A549 (cell line): ENCODE results near the gene LHCGR. TPM values are rescaled to one million over a fixed set of nuclear protein-coding genes. Genes with fewer than 3 reads are reported as not detected.

ENCODE experiments used
- ATAC-seq, 2 experiments: fragments of 200-7000 bp in 1 of 2; fragments of >200 bp in 1 of 2; cut with Nextera tagmentation in 1 of 2; cut with Tn5 transposase in 1 of 2; 3 replicates each; pipeline versions ENCODE4 v1.8.0 to v1.9.1; 2018 to 2020; ENCODE audit warnings: mild to moderate bottlenecking in 1 of 2, moderate library complexity in 1 of 2
- CTCF ChIA-PET: fragments of 300-600 bp; sonication (Branson Sonifier 250); formaldehyde crosslinking; extraction: SDS; loops from one replicate; lab custom pipeline; 2021; ENCODE audit warnings: antibody characterized with exemption, inconsistent platforms; lab: Yijun Ruan, JAX
- POLR2A ChIA-PET: fragments of 350-600 bp; formaldehyde crosslinking; extraction: SDS; loops from one replicate; lab custom pipeline; 2021; ENCODE audit warnings: antibody characterized with exemption, inconsistent platforms; lab: Yijun Ruan, JAX
- DNase-seq, 2 experiments: peaks; one replicate each; pipeline versions ENCODE4 v3.0.0 to v3.0.0-alpha.2; 2011 to 2016; ENCODE audit warnings: low read depth in 1 of 2, low spot score in 1 of 2
- FAIRE-seq: peaks from 2 replicates; lab custom pipeline; 2011; peaks lifted over from hg19 to GRCh38; lab: Jason Lieb, UNC
- H3K27ac ChIP-seq, 2 experiments: fragments of >200 bp; sonication (Bioruptor Twin); formaldehyde crosslinking; 3 replicates each; pipeline ENCODE4 v1.5.1; 2016 to 2017
- H3K4me1 ChIP-seq: fragments of >200 bp; sonication (Bioruptor Twin); formaldehyde crosslinking; 3 replicates; pipeline ENCODE4 v1.6.1; 2016
- H3K4me2 ChIP-seq: fragments of >200 bp; sonication (Bioruptor Twin); formaldehyde crosslinking; 3 replicates; pipeline ENCODE4 v1.6.1; 2016
- H3K4me3 ChIP-seq: fragments of >200 bp; sonication (Bioruptor Twin); formaldehyde crosslinking; 3 replicates; pipeline ENCODE4 v1.5.1; 2016
- H3K9me3 ChIP-seq: fragments of >200 bp; sonication (Bioruptor Twin); formaldehyde crosslinking; 3 replicates; pipeline ENCODE4 v1.6.1; 2016
- BHLHE40 ChIP-seq: IDR thresholded peaks from 2 replicates; pipeline ENCODE4 v1.6.1; 2012; ENCODE audit warnings: low read depth, low read length, inconsistent platforms
- CBX2 ChIP-seq: fragments of 200-600 bp; sonication (generic); IDR thresholded peaks from 2 replicates; pipeline ENCODE4 v1.6.1; 2016; ENCODE audit warnings: low read depth, mild to moderate bottlenecking, borderline replicate concordance
- CEBPB ChIP-seq, 2 experiments: fragments of >200 bp in 1 of 2; sonication (Bioruptor Twin) in 1 of 2; formaldehyde crosslinking in 1 of 2; IDR thresholded peaks; 2 replicates each; pipeline ENCODE4 v1.6.1; 2012 to 2016
- ESRRA ChIP-seq: fragments of 150-350 bp; IDR thresholded peaks from 2 replicates; pipeline ENCODE4 v1.6.1; 2014; ENCODE audit warnings: mild to moderate bottlenecking, low read length, borderline replicate concordance
- FOSB ChIP-seq: fragments of 250-450 bp; sonication (Bioruptor Pico); IDR thresholded peaks from 2 replicates; pipeline ENCODE4 v1.5.0; 2020; ENCODE audit warnings: mild to moderate bottlenecking, moderate library complexity
- HDAC2 ChIP-seq: fragments of 200-600 bp; sonication (generic); IDR thresholded peaks from 2 replicates; pipeline ENCODE4 v1.6.1; 2016
- HOXB13 ChIP-seq: fragments of 250-450 bp; sonication (Bioruptor Pico); IDR thresholded peaks from 2 replicates; pipeline ENCODE4 v1.5.0; 2020; ENCODE audit warnings: low read depth, mild to moderate bottlenecking, moderate library complexity
- HOXB5 ChIP-seq: fragments of 250-450 bp; sonication (Bioruptor Pico); IDR thresholded peaks from 2 replicates; pipeline ENCODE4 v1.5.0; 2020; ENCODE audit warnings: mild to moderate bottlenecking, moderate library complexity
- KDM1A ChIP-seq: fragments of 200-600 bp; sonication (generic); IDR thresholded peaks from 2 replicates; pipeline ENCODE4 v1.6.1; 2016; ENCODE audit warnings: low read depth, mild to moderate bottlenecking
- KDM5A ChIP-seq: fragments of 200-600 bp; sonication (generic); IDR thresholded peaks from 2 replicates; pipeline ENCODE4 v1.6.1; 2016; ENCODE audit warnings: antibody characterized with exemption, mild to moderate bottlenecking
- MYC ChIP-seq: IDR thresholded peaks from 2 replicates; pipeline ENCODE4 v1.6.1; 2012; ENCODE audit warnings: mild to moderate bottlenecking, inconsistent platforms, low read length, improper control_type of control experiment, borderline replicate concordance
- NR3C1 ChIP-seq: fragments of >200 bp; sonication (Bioruptor Twin); formaldehyde crosslinking; IDR thresholded peaks from 3 replicates; pipeline ENCODE4 v1.6.1; 2017
- POLR2AphosphoS2 ChIP-seq: conservative IDR thresholded peaks from 2 replicates; pipeline ENCODE4 v1.6.1; 2012; ENCODE audit warnings: low read length, improper control_type of control experiment, inconsistent platforms
- RCOR1 ChIP-seq: fragments of 150-350 bp; IDR thresholded peaks from 2 replicates; pipeline ENCODE4 v1.6.1; 2014; ENCODE audit warnings: antibody characterized with exemption, low read length, low read depth
- RFX5 ChIP-seq: fragments of 450-650 bp; IDR thresholded peaks from 2 replicates; pipeline ENCODE4 v1.7.1; 2014; ENCODE audit warnings: antibody characterized with exemption, mild to moderate bottlenecking, moderate library complexity
- SMC3 ChIP-seq: fragments of >200 bp; sonication (Bioruptor Twin); formaldehyde crosslinking; IDR thresholded peaks from 3 replicates; pipeline ENCODE4 v1.6.1; 2018; ENCODE audit warnings: inconsistent platforms
- ZC3H11A ChIP-seq: fragments of 450-650 bp; IDR thresholded peaks from 2 replicates; pipeline ENCODE4 v1.6.1; 2014; ENCODE audit warnings: antibody characterized with exemption, mild to moderate bottlenecking
- WGBS: methylation state at CpG from one replicate; pipeline ENCODE4 v1.1.6; 2017; ENCODE audit errors: missing lambda C conversion rate; 5-methylcytosine and 5-hydroxymethylcytosine counted together
- polyA plus RNA-seq, 4 experiments: library from polyadenylated mRNA; depleted of rRNA in 3 of 4; stranded (reverse); fragments of >200 nt; fragmentation: RNase III in 1 of 4; extraction: RNeasy Plus Mini Kit Qiagen cat#74134 plus additional on column Dnase treatment in 1 of 4; gene quantifications; 2 replicates in 3 of 4; 3 replicates in 1 of 4; pipeline ENCODE4 v1.2.3, GENCODE V29; 2011 to 2017
- TF ChIP-seq, protein P1 (sequence below): IDR thresholded peaks from 2 replicates; pipeline ENCODE4 v1.6.1; 2012; ENCODE audit warnings: low read depth, borderline replicate concordance
- TF ChIP-seq, protein P2 (sequence below): fragments of >200 bp; sonication (Bioruptor Twin); formaldehyde crosslinking; IDR thresholded peaks from 3 replicates; pipeline ENCODE4 v1.6.1; 2016
- TF ChIP-seq, protein P3 (sequence below): fragments of 200-600 bp; sonication (generic); IDR thresholded peaks from 2 replicates; pipeline ENCODE4 v1.6.1; 2016; ENCODE audit warnings: antibody characterized with exemption, mild to moderate bottlenecking, moderate library complexity

Gene LHCGR
- polyA plus RNA-seq, 2 of the 4 experiments (the other 2 are of a cell fraction), result not detected

DNA sequence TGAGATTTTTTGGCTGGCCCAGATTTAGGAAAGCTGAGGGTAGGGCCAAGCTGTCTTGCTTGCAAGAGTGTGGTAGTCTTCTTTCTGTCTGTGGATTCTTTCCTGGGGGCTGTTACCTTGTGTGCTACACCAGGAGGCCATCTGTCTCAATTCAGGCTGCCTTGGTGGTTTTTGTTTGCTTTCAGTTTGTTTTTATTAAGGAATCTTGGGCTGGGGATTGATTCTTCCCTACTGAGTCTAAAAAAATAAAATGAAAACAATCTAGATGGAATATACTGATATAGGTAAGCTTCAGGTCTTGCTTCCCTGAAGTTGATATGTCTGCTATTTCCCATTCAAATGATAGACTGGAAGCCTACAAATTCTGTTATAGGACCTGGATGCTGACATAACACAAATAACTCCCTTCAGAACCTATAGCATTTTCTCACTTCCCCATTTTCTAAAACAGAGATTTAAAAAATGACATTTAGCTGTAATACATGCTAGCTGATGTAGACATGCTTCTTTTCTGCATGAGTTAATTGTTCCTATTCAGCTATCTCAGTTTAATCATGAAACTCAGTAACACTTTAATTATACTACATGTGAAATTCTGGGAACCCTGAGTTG lies 5.3 kb downstream of the LHCGR start:
- DNase-seq, result no peak
- H3K9me3 ChIP-seq, result no peaks in the 10 kb centered on the region
- H3K4me2 ChIP-seq, result no peak overlapping the region
- H3K4me1 ChIP-seq, result no peaks in the 10 kb centered on the region
- TF ChIP-seq KDM1A (no peak), ZC3H11A (no peak), SMC3 (no peak), RCOR1 (no peak), CEBPB (IDR thresholded peaks at IDR 0.05) (no peak), HOXB13 (CRISPR knock-in tag) (no peak), CBX2 (no peak), KDM5A (no peak)
- TF ChIP-seq, protein P1, sequence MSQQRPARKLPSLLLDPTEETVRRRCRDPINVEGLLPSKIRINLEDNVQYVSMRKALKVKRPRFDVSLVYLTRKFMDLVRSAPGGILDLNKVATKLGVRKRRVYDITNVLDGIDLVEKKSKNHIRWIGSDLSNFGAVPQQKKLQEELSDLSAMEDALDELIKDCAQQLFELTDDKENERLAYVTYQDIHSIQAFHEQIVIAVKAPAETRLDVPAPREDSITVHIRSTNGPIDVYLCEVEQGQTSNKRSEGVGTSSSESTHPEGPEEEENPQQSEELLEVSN, result no peak
- TF ChIP-seq, protein P2, sequence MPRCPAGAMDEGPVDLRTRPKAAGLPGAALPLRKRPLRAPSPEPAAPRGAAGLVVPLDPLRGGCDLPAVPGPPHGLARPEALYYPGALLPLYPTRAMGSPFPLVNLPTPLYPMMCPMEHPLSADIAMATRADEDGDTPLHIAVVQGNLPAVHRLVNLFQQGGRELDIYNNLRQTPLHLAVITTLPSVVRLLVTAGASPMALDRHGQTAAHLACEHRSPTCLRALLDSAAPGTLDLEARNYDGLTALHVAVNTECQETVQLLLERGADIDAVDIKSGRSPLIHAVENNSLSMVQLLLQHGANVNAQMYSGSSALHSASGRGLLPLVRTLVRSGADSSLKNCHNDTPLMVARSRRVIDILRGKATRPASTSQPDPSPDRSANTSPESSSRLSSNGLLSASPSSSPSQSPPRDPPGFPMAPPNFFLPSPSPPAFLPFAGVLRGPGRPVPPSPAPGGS, result no peak
- TF ChIP-seq, protein P3, sequence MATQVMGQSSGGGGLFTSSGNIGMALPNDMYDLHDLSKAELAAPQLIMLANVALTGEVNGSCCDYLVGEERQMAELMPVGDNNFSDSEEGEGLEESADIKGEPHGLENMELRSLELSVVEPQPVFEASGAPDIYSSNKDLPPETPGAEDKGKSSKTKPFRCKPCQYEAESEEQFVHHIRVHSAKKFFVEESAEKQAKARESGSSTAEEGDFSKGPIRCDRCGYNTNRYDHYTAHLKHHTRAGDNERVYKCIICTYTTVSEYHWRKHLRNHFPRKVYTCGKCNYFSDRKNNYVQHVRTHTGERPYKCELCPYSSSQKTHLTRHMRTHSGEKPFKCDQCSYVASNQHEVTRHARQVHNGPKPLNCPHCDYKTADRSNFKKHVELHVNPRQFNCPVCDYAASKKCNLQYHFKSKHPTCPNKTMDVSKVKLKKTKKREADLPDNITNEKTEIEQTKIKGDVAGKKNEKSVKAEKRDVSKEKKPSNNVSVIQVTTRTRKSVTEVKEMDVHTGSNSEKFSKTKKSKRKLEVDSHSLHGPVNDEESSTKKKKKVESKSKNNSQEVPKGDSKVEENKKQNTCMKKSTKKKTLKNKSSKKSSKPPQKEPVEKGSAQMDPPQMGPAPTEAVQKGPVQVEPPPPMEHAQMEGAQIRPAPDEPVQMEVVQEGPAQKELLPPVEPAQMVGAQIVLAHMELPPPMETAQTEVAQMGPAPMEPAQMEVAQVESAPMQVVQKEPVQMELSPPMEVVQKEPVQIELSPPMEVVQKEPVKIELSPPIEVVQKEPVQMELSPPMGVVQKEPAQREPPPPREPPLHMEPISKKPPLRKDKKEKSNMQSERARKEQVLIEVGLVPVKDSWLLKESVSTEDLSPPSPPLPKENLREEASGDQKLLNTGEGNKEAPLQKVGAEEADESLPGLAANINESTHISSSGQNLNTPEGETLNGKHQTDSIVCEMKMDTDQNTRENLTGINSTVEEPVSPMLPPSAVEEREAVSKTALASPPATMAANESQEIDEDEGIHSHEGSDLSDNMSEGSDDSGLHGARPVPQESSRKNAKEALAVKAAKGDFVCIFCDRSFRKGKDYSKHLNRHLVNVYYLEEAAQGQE, result no peak
- ATAC-seq, result no peak
- ChIA-PET CTCF (no interaction called here), POLR2A (no interaction called here)
- H3K27ac ChIP-seq, result no peak overlapping the region
- no peak for FAIRE-seq
- H3K4me3 ChIP-seq, result no peak overlapping the region

DNA sequence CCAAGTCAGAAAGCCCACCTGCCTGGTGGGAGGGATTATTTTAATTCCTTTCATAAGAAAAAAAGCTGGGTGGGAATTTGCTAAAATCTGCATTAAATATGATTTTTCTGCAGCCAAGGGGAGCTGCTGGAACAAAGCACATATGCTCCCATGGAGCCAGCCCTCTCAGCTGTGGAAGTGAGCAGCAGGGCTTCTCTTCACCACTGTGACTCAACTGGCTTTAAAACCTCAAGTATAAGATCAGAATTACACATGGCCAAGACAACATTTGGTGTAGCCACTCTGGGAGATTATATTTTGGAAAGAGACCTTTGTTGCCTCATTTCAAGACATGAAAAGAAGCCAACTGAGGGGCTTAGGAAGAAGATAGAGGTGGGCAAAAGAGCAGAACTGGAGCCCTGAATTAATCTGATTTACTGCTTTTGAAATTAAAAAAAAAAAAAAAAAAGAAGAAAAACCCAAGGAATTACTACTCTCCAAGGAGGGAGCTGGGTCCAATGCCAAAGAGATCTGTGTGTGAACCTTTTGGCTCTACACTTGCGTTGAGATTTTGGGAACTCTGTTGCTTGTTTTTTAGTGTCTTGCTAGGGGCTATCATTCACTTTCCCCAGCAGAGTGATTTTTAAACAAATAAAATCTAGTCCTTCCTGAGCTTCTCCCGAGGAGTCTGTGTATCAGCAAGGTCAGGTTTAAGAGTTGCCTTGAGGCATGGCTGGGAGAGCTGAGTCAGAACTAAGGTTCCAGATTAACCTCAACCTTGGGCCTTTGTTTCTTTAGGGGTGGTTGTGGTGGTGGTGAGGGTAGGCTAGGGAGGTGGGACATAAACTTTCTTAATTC lies 6.0 kb downstream of the LHCGR start:
- TF ChIP-seq HOXB5 (CRISPR knock-in tag) (no peak), MYC (no peak), ESRRA (no peak), NR3C1 (no peak), BHLHE40 (no peak), RFX5 (no peak), POLR2AphosphoS2 (no peak), HDAC2 (no peak), FOSB (CRISPR knock-in tag) (no peak), KDM1A (no peak)
- Histone ChIP-seq H3K4me2 (no peak overlapping the region), H3K9me3 (no peaks in the 10 kb centered on the region), H3K4me3 (no peak overlapping the region), H3K4me1 (no peaks in the 10 kb centered on the region), H3K27ac (no peak overlapping the region)
- no peak for DNase-seq
- ATAC-seq, result no peak
- ChIA-PET CTCF (no interaction called here), POLR2A (no interaction called here)
- no peak for FAIRE-seq
- 35% methylated on average over 2 of the region's 2 CpGs for WGBS
